HG03575 (cell line): Measurements from ENCODE around the gene COL26A1.
"Not testable (repeated sequence)": the region's sequence is repeated elsewhere in the genome, so short reads cannot be mapped to it uniquely, and the experiment has no call there.

Experiments
- ATAC-seq: cut with Tn5 transposase; IDR thresholded peaks from one replicate; pipeline ENCODE4 v1.9.1; 2021; ENCODE audit not compliant: unreplicated experiment, insufficient number of reproducible peaks, low FRiP score; ENCODE audit errors: extremely low read depth

COL26A1 gene

GRCh38 chr7:101479217-101479616, 116.5 kb downstream of the COL26A1 start:
- no peak for ATAC-seq

- not testable (repeated sequence) for ATAC-seq
These were observed 123.4 kb downstream of the COL26A1 start for GRCh38 chr7:101486056-101486432.

- ATAC-seq: no peak
These were observed 123.9 kb downstream of the COL26A1 start for GRCh38 chr7:101486433-101487104.

- ATAC-seq: no peak
These were observed 124.4 kb downstream of the COL26A1 start for GRCh38 chr7:101487105-101487458.

GRCh38 chr7:101487753-101488152, 125.1 kb downstream of the COL26A1 start:
- ATAC-seq: no peak

GRCh38 chr7:101488826-101489572, 126.3 kb downstream of the COL26A1 start:
- ATAC-seq: no peak

- not testable (repeated sequence) for ATAC-seq
These were observed 127.8 kb downstream of the COL26A1 start for GRCh38 chr7:101490439-101490838.

- ATAC-seq: not testable (repeated sequence)
These were observed 128.8 kb downstream of the COL26A1 start for GRCh38 chr7:101491442-101491841.

GRCh38 chr7:101494602-101495329, 132.1 kb downstream of the COL26A1 start:
- ATAC-seq: no peak

GRCh38 chr7:101496017-101496416, 133.3 kb downstream of the COL26A1 start:
- ATAC-seq: no peak

GRCh38 chr7:101501351-101501750, 138.7 kb downstream of the COL26A1 start:
- ATAC-seq: no peak

- ATAC-seq: no peak
These were observed 139.9 kb downstream of the COL26A1 start for GRCh38 chr7:101502466-101503098.

GRCh38 chr7:101505510-101505909, 142.8 kb downstream of the COL26A1 start:
- not testable (repeated sequence) for ATAC-seq

- ATAC-seq: no peak
These were observed 143.9 kb downstream of the COL26A1 start for GRCh38 chr7:101506531-101506930.

GRCh38 chr7:101507327-101507726, 144.7 kb downstream of the COL26A1 start:
- no peak for ATAC-seq

- no peak for ATAC-seq
These were observed 145.1 kb downstream of the COL26A1 start for GRCh38 chr7:101507791-101508252.

- ATAC-seq: no peak
These were observed 147.6 kb downstream of the COL26A1 start for GRCh38 chr7:101510297-101510696.

- no peak for ATAC-seq
These were observed 149.3 kb downstream of the COL26A1 start for GRCh38 chr7:101511965-101512364.

GRCh38 chr7:101516851-101517250, 154.2 kb downstream of the COL26A1 start:
- no peak for ATAC-seq
